H9 (cell line): ENCODE measurements around the gene FMO2. TPM values are rescaled to one million over a fixed set of nuclear protein-coding genes. Genes with fewer than 3 reads are reported as not detected.

Experiments
- DNase-seq: peaks from one replicate; pipeline ENCODE4 v3.0.0-alpha.2; 2017
- H2AFZ ChIP-seq: one replicate; pipeline ENCODE4 v1.6.1; 2013; ENCODE audit warnings: mild to moderate bottlenecking, low read length, control low read depth, moderate library complexity
- H2AK5ac ChIP-seq: 2 replicates; pipeline ENCODE4 v1.6.1; 2013; ENCODE audit warnings: low read length, control low read depth, mixed read lengths; ENCODE audit not compliant: insufficient read length
- H2BK120ac ChIP-seq: one replicate; pipeline ENCODE4 v1.6.1; 2013; ENCODE audit warnings: low read depth, mild to moderate bottlenecking, low read length, control low read depth, inconsistent platforms; ENCODE audit not compliant: poor library complexity, severe bottlenecking
- H2BK12ac ChIP-seq: 2 replicates; pipeline ENCODE4 v1.6.1; 2013; ENCODE audit warnings: low read length, control low read depth, mixed read lengths, low read depth; ENCODE audit not compliant: insufficient read length
- H2BK15ac ChIP-seq: 2 replicates; pipeline ENCODE4 v1.6.1; 2013; ENCODE audit warnings: low read depth, low read length, control low read depth
- H2BK20ac ChIP-seq: one replicate; pipeline ENCODE4 v1.6.1; 2013; ENCODE audit warnings: low read depth, mild to moderate bottlenecking, low read length, control low read depth, inconsistent platforms; ENCODE audit not compliant: poor library complexity, severe bottlenecking
- H2BK5ac ChIP-seq: 2 replicates; pipeline ENCODE4 v1.6.1; 2013; ENCODE audit warnings: low read length, control low read depth, mixed read lengths; ENCODE audit not compliant: insufficient read length
- H3K14ac ChIP-seq: 2 replicates; pipeline ENCODE4 v1.6.1; 2013; ENCODE audit warnings: low read length, control low read depth; ENCODE audit not compliant: insufficient read depth
- H3K18ac ChIP-seq: 2 replicates; pipeline ENCODE4 v1.6.1; 2013; ENCODE audit warnings: low read depth, mild to moderate bottlenecking, mixed read lengths, low read length, control low read depth; ENCODE audit not compliant: insufficient read length
- H3K23ac ChIP-seq: 2 replicates; pipeline ENCODE4 v1.6.1; 2013; ENCODE audit warnings: low read length, control low read depth, mixed read lengths, low read depth; ENCODE audit not compliant: insufficient read length
- H3K23me2 ChIP-seq: 2 replicates; pipeline ENCODE4 v1.6.1; 2013; ENCODE audit warnings: low read depth, mild to moderate bottlenecking, mixed read lengths, low read length, control low read depth; ENCODE audit not compliant: insufficient read length, poor library complexity, severe bottlenecking
- H3K27ac ChIP-seq: 2 replicates; pipeline ENCODE4 v1.5.1; 2013; ENCODE audit warnings: low read length, control low read depth, mixed read lengths, low read depth; ENCODE audit not compliant: insufficient read length
- H3K27me3 ChIP-seq: 2 replicates; pipeline ENCODE4 v1.6.1; 2013; ENCODE audit warnings: low read length, control low read depth, inconsistent platforms; ENCODE audit not compliant: insufficient read depth
- H3K4ac ChIP-seq: 2 replicates; pipeline ENCODE4 v1.6.1; 2013; ENCODE audit warnings: low read depth, mild to moderate bottlenecking, control low read depth, inconsistent platforms, low read length, moderate library complexity
- H3K4me1 ChIP-seq: 2 replicates; pipeline ENCODE4 v1.6.1; 2013; ENCODE audit warnings: low read length, control low read depth, inconsistent platforms; ENCODE audit not compliant: insufficient read depth
- H3K4me2 ChIP-seq: 2 replicates; pipeline ENCODE4 v1.6.1; 2013; ENCODE audit warnings: low read length, control low read depth, mixed read lengths; ENCODE audit not compliant: insufficient read length, insufficient read depth
- H3K56ac ChIP-seq: 2 replicates; pipeline ENCODE4 v1.6.1; 2013; ENCODE audit warnings: low read depth, mild to moderate bottlenecking, mixed read lengths, low read length, control low read depth; ENCODE audit not compliant: insufficient read length
- H3K79me1 ChIP-seq: 2 replicates; pipeline ENCODE4 v1.6.1; 2013; ENCODE audit warnings: low read depth, mild to moderate bottlenecking, moderate library complexity, low read length, control low read depth, inconsistent platforms; ENCODE audit not compliant: insufficient read depth, poor library complexity, severe bottlenecking
- H3K79me2 ChIP-seq: 2 replicates; pipeline ENCODE4 v1.6.1; 2013; ENCODE audit warnings: low read length, control low read depth, inconsistent platforms; ENCODE audit not compliant: insufficient read depth
- H3K9ac ChIP-seq: 2 replicates; pipeline ENCODE4 v1.6.1; 2013; ENCODE audit warnings: low read length, control low read depth, mixed read lengths; ENCODE audit not compliant: insufficient read length; ENCODE audit errors: extremely low read depth
- H3K9me3 ChIP-seq: one replicate; pipeline ENCODE4 v1.6.1; 2013; ENCODE audit warnings: low read depth, low read length, inconsistent platforms; ENCODE audit not compliant: control insufficient read depth
- H3T11ph ChIP-seq: one replicate; pipeline ENCODE4 v1.6.1; 2013; ENCODE audit warnings: mild to moderate bottlenecking, low read length, control low read depth, inconsistent platforms
- H4K20me1 ChIP-seq: one replicate; pipeline ENCODE4 v1.6.1; 2013; ENCODE audit not compliant: control insufficient read depth, insufficient read length, insufficient read depth
- H4K5ac ChIP-seq: 2 replicates; pipeline ENCODE4 v1.6.1; 2013; ENCODE audit warnings: low read depth, mild to moderate bottlenecking, mixed read lengths, low read length, control low read depth; ENCODE audit not compliant: insufficient read length
- H4K8ac ChIP-seq: replicated peaks from 2 replicates; pipeline ENCODE4 v1.6.1; 2013; ENCODE audit warnings: low read length, control low read depth, mixed read lengths, low read depth; ENCODE audit not compliant: insufficient read length
- H4K91ac ChIP-seq: 2 replicates; pipeline ENCODE4 v1.6.1; 2013; ENCODE audit warnings: low read depth, mild to moderate bottlenecking, moderate library complexity, mixed read lengths, low read length, control low read depth; ENCODE audit not compliant: insufficient read length
- H3K27ac Mint-ChIP-seq, 3 experiments: 2 replicates in 2 of 3; 3 replicates in 1 of 3; pipeline ENCODE4 v1.8.0; 2020 to 2021; ENCODE audit warnings: mixed read lengths in 3 of 3, mild to moderate bottlenecking in 1 of 3, moderate library complexity in 1 of 3
- H3K27me3 Mint-ChIP-seq: 2 replicates; pipeline ENCODE4 v1.8.0; 2021; ENCODE audit warnings: low read depth, mild to moderate bottlenecking, moderate library complexity, mixed read lengths
- H3K36me3 Mint-ChIP-seq, 3 experiments: 2 replicates in 2 of 3; 3 replicates in 1 of 3; pipeline ENCODE4 v1.8.0; 2020 to 2021; ENCODE audit warnings: low read depth in 3 of 3, mixed read lengths in 3 of 3; ENCODE audit not compliant: insufficient read depth in 1 of 3
- H3K4me1 Mint-ChIP-seq, 2 experiments: 2 replicates each; pipeline ENCODE4 v1.8.0; 2020; ENCODE audit warnings: mixed read lengths in 2 of 2
- H3K4me3 Mint-ChIP-seq, 2 experiments: 2 replicates in 1 of 2; 3 replicates in 1 of 2; pipeline ENCODE4 v1.8.0; 2020 to 2021; ENCODE audit warnings: mild to moderate bottlenecking in 2 of 2, mixed read lengths in 2 of 2, moderate library complexity in 1 of 2
- H3K9me3 Mint-ChIP-seq, 2 experiments: 2 replicates in 1 of 2; 3 replicates in 1 of 2; pipeline ENCODE4 v1.8.0; 2020; ENCODE audit warnings: mild to moderate bottlenecking in 2 of 2, mixed read lengths in 2 of 2, moderate library complexity in 1 of 2
- CTCF ChIP-seq: fragments of 200-600 bp; sonication (generic); conservative IDR thresholded peaks from 3 replicates; pipeline ENCODE4 v1.8.0; 2021; ENCODE audit warnings: antibody characterized with exemption, mild to moderate bottlenecking
- WGBS: extraction: QIAGEN DNeasy Blood & Tissue Kit; methylation state at CpG from one replicate; pipeline ENCODE4 v1.1.7; 2013; ENCODE audit warnings: missing lambda C conversion rate, low lambda C conversion rate, mixed read lengths; ENCODE audit not compliant: insufficient read length; ENCODE audit errors: extremely low coverage; 5-methylcytosine and 5-hydroxymethylcytosine counted together
- total RNA-seq: library from RNA; stranded (reverse); gene quantifications from 2 replicates; pipeline ENCODE4 v1.2.1, GENCODE V29; 2021

The FMO2 gene
- total RNA-seq, 1 experiment from 2014 or later: not detected

- Histone ChIP-seq H2BK15ac (no peak overlapping the region), H3K23ac (no peak overlapping the region), H2BK5ac (no peak overlapping the region), H3K79me2 (no peaks in the 10 kb centered on the region), H4K91ac (no peak overlapping the region), H3K56ac (no peak overlapping the region), H2AFZ (no peak overlapping the region), H3K27ac (no peak overlapping the region), H3K4me2 (no peak overlapping the region), H4K20me1 (no peaks in the 10 kb centered on the region), H2AK5ac (no peak overlapping the region), H4K5ac (no peak overlapping the region), H3K14ac (no peak overlapping the region), H3K4ac (no peak overlapping the region), H3K9me3 (no peaks in the 10 kb centered on the region), H3K18ac (no peak overlapping the region), H4K8ac (no peak overlapping the region), H3T11ph (no peak overlapping the region), H3K27me3 (no peaks in the 10 kb centered on the region), H3K9ac (no peak overlapping the region), H2BK12ac (no peak overlapping the region), H3K23me2 (no peaks in the 10 kb centered on the region), H3K4me1 (no peaks in the 10 kb centered on the region; the same call in 1 of the 2 replicates), H3K79me1 (no peaks in the 10 kb centered on the region), H2BK20ac (no peak overlapping the region), H2BK120ac (no peak overlapping the region)
- peaks cover 21 to 22% of the 10 kb centered on the region in 2 experiments for H3K4me1 Mint-ChIP-seq
- WGBS: no CpG with 5 or more reads among the region's 8 CpGs
- no peaks in the 10 kb centered on the region for H3K9me3 Mint-ChIP-seq
- TF ChIP-seq CTCF: no peak
- DNase-seq: no peak
- H3K4me3 Mint-ChIP-seq: no peak overlapping the region
- H3K36me3 Mint-ChIP-seq: no peaks in the 10 kb centered on the region
- peak overlapping the region in 2 of 3 experiments; percentile 49 to 63; a peak in 4 of 7 replicates for H3K27ac Mint-ChIP-seq
- H3K27me3 Mint-ChIP-seq: no peaks in the 10 kb centered on the region
Measured at GRCh38 chr1:171142416-171143385, 42.4 kb upstream of the FMO2 start.
